K562 (cell line): ENCODE results near the gene DENND10. TPM values are rescaled to one million over a fixed set of nuclear protein-coding genes. Genes with fewer than 3 reads are reported as not detected.

ENCODE experiments used
- ATF2 ChIP-seq: sonication (generic); formaldehyde crosslinking; IDR thresholded peaks from 2 replicates; pipeline ENCODE4 v1.8.1; 2022; ENCODE audit warnings: missing genetic modification reagents
- BRD4 ChIP-seq: fragments of 200-600 bp; sonication (generic); IDR thresholded peaks from 2 replicates; pipeline ENCODE4 v1.6.1; 2017; ENCODE audit warnings: inconsistent platforms
- DMBX1 ChIP-seq: fragments of 250-450 bp; sonication (Bioruptor Pico); IDR thresholded peaks from 2 replicates; pipeline ENCODE4 v1.8.0; 2022; ENCODE audit warnings: inconsistent platforms, mild to moderate bottlenecking, moderate library complexity, borderline replicate concordance
- ETS1 ChIP-seq: conservative IDR thresholded peaks from 2 replicates; pipeline ENCODE4 v1.6.1; 2011; ENCODE audit warnings: low read depth, mild to moderate bottlenecking, low read length; ENCODE audit not compliant: control insufficient read depth
- ETV1 ChIP-seq: fragments of 450-650 bp; conservative IDR thresholded peaks from 2 replicates; pipeline ENCODE4 v1.6.1; 2016; ENCODE audit warnings: missing genetic modification characterization, control low read depth, low read depth, missing compliant biosample characterization
- FOXK2 ChIP-seq, 2 experiments: fragments of 450-650 bp; IDR thresholded peaks in 1 of 2; conservative IDR thresholded peaks in 1 of 2; 2 replicates each; pipeline ENCODE4 v1.6.1; 2016; ENCODE audit warnings: low read depth in 2 of 2, mild to moderate bottlenecking in 1 of 2
- GABPA ChIP-seq: fragments of 200-800 bp; sonication (Bioruptor generic); conservative IDR thresholded peaks from 2 replicates; pipeline ENCODE4 v1.6.1; 2016; ENCODE audit warnings: low read depth, missing genetic modification characterization, missing compliant biosample characterization
- HNRNPUL1 ChIP-seq: fragments of 200-400 bp; formaldehyde crosslinking; IDR thresholded peaks from 2 replicates; pipeline ENCODE4 v1.6.1; 2017; ENCODE audit warnings: low read length
- MAFK ChIP-seq: IDR thresholded peaks from 2 replicates; pipeline ENCODE4 v1.6.1; 2011; ENCODE audit warnings: low read length, improper control_type of control experiment
- NFE2 ChIP-seq: IDR thresholded peaks from 2 replicates; pipeline ENCODE4 v1.6.1; 2014; ENCODE audit warnings: antibody characterized with exemption, low read depth
- SNIP1 ChIP-seq: fragments of 450-650 bp; IDR thresholded peaks from 2 replicates; pipeline ENCODE4 v1.7.1; 2017; ENCODE audit warnings: low read depth, mild to moderate bottlenecking
- TAL1 ChIP-seq: fragments of 450-650 bp; IDR thresholded peaks from 2 replicates; pipeline ENCODE4 v1.6.1; 2016; ENCODE audit warnings: mild to moderate bottlenecking
- USF1 ChIP-seq: sonication (generic); formaldehyde crosslinking; IDR thresholded peaks from 2 replicates; pipeline ENCODE4 v1.9.0; 2022; ENCODE audit warnings: mild to moderate bottlenecking, missing genetic modification reagents
- ZNF586 ChIP-seq: fragments of 450-650 bp; formaldehyde crosslinking; conservative IDR thresholded peaks from 2 replicates; pipeline ENCODE4 v1.4.0; 2020; ENCODE audit warnings: mild to moderate bottlenecking, moderate library complexity
- ZNF592 ChIP-seq: fragments of 450-650 bp; IDR thresholded peaks from 2 replicates; pipeline ENCODE4 v1.6.1; 2017; ENCODE audit warnings: antibody characterized with exemption, mild to moderate bottlenecking
- polyA plus RNA-seq, 8 experiments: library from polyadenylated mRNA; depleted of rRNA in 4 of 8; stranded (reverse) in 5 of 8; unstranded in 3 of 8; fragments of >200 nt; fragmentation: Nextera tagmentation in 2 of 8; fragmentation: Illumina TruSeq in 1 of 8; extraction: Ambion mirVana in 2 of 8; extraction: Trizol in 1 of 8; gene quantifications; 2 replicates each; pipeline versions ENCODE4 v1.2.1 to v1.2.3, GENCODE V29; 2011 to 2014; ENCODE audit warnings: inconsistent platforms in 1 of 8, missing spikeins in 1 of 8
- total RNA-seq, 7 experiments: library from RNA; depleted of rRNA in 6 of 7; stranded (reverse); fragments of >200 nt in 6 of 7; fragmentation: Illumina TruSeq in 2 of 7; extraction: Trizol in 2 of 7; gene quantifications; 2 replicates each; pipeline versions ENCODE4 v1.2.1 to v1.2.3, GENCODE V29; 2011 to 2021; ENCODE audit warnings: low replicate concordance in 1 of 7
- TF ChIP-seq, protein P1 (sequence below), 2 experiments: fragments of 250-450 bp in 1 of 2; fragments of 450-650 bp in 1 of 2; sonication (Bioruptor Pico) in 1 of 2; IDR thresholded peaks; 2 replicates each; pipeline versions ENCODE4 v1.6.1 to v1.8.0; 2016 to 2021; ENCODE audit warnings: mild to moderate bottlenecking in 2 of 2, moderate library complexity in 2 of 2, missing compliant biosample characterization in 1 of 2, missing genetic modification characterization in 1 of 2
- TF ChIP-seq, protein P2 (sequence below): fragments of 200-800 bp; sonication (Bioruptor generic); IDR thresholded peaks from 2 replicates; pipeline ENCODE4 v1.6.1; 2017; ENCODE audit warnings: missing genetic modification characterization, missing compliant biosample characterization

The DENND10 gene
- total and polyA plus RNA-seq, 9 of the 15 experiments (the other 6 are each of a cell fraction or from before 2014, with no cell fraction given) = 9.4 to 20.0 (median 12.5) TPM

GRCh38 chr10:119131512-119132240 is 27.8 kb downstream of the DENND10 start (continued):
- TF ChIP-seq ZNF592 = peak; percentile 65
- no peak; the same call in 1 of the 2 replicates for TF ChIP-seq BRD4
- TF ChIP-seq, protein P1, sequence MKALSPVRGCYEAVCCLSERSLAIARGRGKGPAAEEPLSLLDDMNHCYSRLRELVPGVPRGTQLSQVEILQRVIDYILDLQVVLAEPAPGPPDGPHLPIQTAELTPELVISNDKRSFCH (CRISPR knock-in tag; IDR thresholded peaks at IDR 0.05) = no peak
- TF ChIP-seq, protein P1 (tag; IDR thresholded peaks at IDR 0.05) = no peak
- TF ChIP-seq GABPA (tag) = peak; percentile 38; the same call in 1 of the 2 replicates
- TF ChIP-seq ATF2 = no peak
- no peak for TF ChIP-seq SNIP1
- TF ChIP-seq USF1 (CRISPR knock-in tag) = no peak
- peak; percentile 85 for TF ChIP-seq NFE2
- TF ChIP-seq, protein P2, sequence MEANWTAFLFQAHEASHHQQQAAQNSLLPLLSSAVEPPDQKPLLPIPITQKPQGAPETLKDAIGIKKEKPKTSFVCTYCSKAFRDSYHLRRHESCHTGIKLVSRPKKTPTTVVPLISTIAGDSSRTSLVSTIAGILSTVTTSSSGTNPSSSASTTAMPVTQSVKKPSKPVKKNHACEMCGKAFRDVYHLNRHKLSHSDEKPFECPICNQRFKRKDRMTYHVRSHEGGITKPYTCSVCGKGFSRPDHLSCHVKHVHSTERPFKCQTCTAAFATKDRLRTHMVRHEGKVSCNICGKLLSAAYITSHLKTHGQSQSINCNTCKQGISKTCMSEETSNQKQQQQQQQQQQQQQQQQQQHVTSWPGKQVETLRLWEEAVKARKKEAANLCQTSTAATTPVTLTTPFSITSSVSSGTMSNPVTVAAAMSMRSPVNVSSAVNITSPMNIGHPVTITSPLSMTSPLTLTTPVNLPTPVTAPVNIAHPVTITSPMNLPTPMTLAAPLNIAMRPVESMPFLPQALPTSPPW (CRISPR knock-in tag) = peak; percentile 45; the same call in 1 of the 2 replicates
- 0 out of 2 replicates have a peak, but pooled peaks have one; percentile 31 for TF ChIP-seq DMBX1 (CRISPR knock-in tag)
- peak; percentile 33 for TF ChIP-seq ETV1 (tag)
- TF ChIP-seq HNRNPUL1 = no peak
- peak; percentile 74 for TF ChIP-seq MAFK
- TF ChIP-seq TAL1 = no peak
- no peak for TF ChIP-seq ZNF586 (CRISPR knock-in tag)
- TF ChIP-seq FOXK2 (conservative IDR thresholded peaks at IDR 0.05 in 1 of 2, IDR thresholded peaks at IDR 0.05 in 1 of 2; ENCODE audit: low read depth in 2 of 2) = peak; percentile 37 to 53; a peak in 2 of 4 replicates
- no peak for TF ChIP-seq ETS1
